BJ (cell line): ENCODE measurements around the gene APOL4. TPM values are rescaled to one million over a fixed set of nuclear protein-coding genes. Genes with fewer than 3 reads are reported as not detected.
"Not testable (repeated sequence)": the region's sequence is repeated elsewhere in the genome, so short reads cannot be mapped to it uniquely, and the experiment has no call there.

Experiments used
- CTCF ChIA-PET: fragments of 350-600 bp; formaldehyde crosslinking; extraction: SDS; loops from one replicate; lab custom pipeline; 2021; ENCODE audit warnings: antibody characterized with exemption, inconsistent platforms; lab: Yijun Ruan, JAX
- POLR2A ChIA-PET: fragments of 300-600 bp; sonication (Branson Sonifier 250); formaldehyde crosslinking; extraction: SDS; loops from one replicate; lab custom pipeline; 2021; ENCODE audit warnings: antibody characterized with exemption; lab: Charles Lee
- DNase-seq: peaks from one replicate; pipeline ENCODE4 v3.0.0-alpha.2; 2011; ENCODE audit warnings: low read depth
- H3K27me3 ChIP-seq: 2 replicates; pipeline ENCODE4 v1.6.0; 2011; ENCODE audit warnings: low read length; ENCODE audit not compliant: control insufficient read depth, insufficient read depth
- H3K36me3 ChIP-seq: 2 replicates; pipeline ENCODE4 v1.5.1; 2011; ENCODE audit warnings: low read length; ENCODE audit not compliant: control insufficient read depth, insufficient read depth
- H3K4me3 ChIP-seq: 2 replicates; pipeline ENCODE4 v1.5.1; 2011; ENCODE audit warnings: low read depth, mild to moderate bottlenecking, control low read depth, low read length
- polyA minus RNA-seq: library from RNA; depleted of rRNA, polyadenylated mRNA; stranded (reverse); fragments of >200 nt; gene quantifications from 2 replicates; pipeline ENCODE4 v1.2.3, GENCODE V29; 2011; rRNA and poly(A)+ RNA removed
- polyA plus RNA-seq: library from polyadenylated mRNA; depleted of rRNA; stranded (reverse); fragments of >200 nt; gene quantifications from 2 replicates; pipeline ENCODE4 v1.2.3, GENCODE V29; 2011; rRNA removed
- TF ChIP-seq, protein P1 (sequence below): IDR thresholded peaks from 2 replicates; pipeline ENCODE4 v1.5.1; 2011; ENCODE audit warnings: low read depth, mild to moderate bottlenecking, control low read depth, inconsistent platforms, low read length, moderate library complexity; ENCODE audit not compliant: insufficient read depth

Gene APOL4, protein sequence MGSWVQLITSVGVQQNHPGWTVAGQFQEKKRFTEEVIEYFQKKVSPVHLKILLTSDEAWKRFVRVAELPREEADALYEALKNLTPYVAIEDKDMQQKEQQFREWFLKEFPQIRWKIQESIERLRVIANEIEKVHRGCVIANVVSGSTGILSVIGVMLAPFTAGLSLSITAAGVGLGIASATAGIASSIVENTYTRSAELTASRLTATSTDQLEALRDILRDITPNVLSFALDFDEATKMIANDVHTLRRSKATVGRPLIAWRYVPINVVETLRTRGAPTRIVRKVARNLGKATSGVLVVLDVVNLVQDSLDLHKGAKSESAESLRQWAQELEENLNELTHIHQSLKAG
- 0.16 and 0.23 TPM in 2 replicates for polyA plus RNA-seq
- 0.05 TPM in 1 of 2 replicates, not detected in the other for polyA minus RNA-seq

GRCh38 chr22:36201630-36202319 is at the start of gene APOL4:
Gene APOL4, minus strand, starts transcription at chr22:36201809. Its CDS starts 75 bp downstream, at chr22:36201734.
- TF ChIP-seq, protein P1, sequence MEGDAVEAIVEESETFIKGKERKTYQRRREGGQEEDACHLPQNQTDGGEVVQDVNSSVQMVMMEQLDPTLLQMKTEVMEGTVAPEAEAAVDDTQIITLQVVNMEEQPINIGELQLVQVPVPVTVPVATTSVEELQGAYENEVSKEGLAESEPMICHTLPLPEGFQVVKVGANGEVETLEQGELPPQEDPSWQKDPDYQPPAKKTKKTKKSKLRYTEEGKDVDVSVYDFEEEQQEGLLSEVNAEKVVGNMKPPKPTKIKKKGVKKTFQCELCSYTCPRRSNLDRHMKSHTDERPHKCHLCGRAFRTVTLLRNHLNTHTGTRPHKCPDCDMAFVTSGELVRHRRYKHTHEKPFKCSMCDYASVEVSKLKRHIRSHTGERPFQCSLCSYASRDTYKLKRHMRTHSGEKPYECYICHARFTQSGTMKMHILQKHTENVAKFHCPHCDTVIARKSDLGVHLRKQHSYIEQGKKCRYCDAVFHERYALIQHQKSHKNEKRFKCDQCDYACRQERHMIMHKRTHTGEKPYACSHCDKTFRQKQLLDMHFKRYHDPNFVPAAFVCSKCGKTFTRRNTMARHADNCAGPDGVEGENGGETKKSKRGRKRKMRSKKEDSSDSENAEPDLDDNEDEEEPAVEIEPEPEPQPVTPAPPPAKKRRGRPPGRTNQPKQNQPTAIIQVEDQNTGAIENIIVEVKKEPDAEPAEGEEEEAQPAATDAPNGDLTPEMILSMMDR = no peak
- no peak for DNase-seq
- ChIA-PET POLR2A (interaction anchor here (0.6 kb wide), 1 partner anchor 75 kb away, joined by 5 read pairs; no protein-coding TSS in a partner anchor), CTCF (interaction anchor here (0.7 to 1.9 kb wide), 4 partner anchors 14 to 284 kb away, joined by 3 to 6 read pairs (median 4); partner anchors contain the start of gene APOL2)
- Histone ChIP-seq H3K4me3 (no peak within 1 kb of the TSS), H3K36me3 (no peaks in the 10 kb centered on the region), H3K27me3 (no peaks in the 10 kb centered on the region; the same call in none of the 2 replicates)

GRCh38 chr22:36250292-36250960 is 48.8 kb upstream of the APOL4 start:
- H3K36me3 ChIP-seq, POLR2A ChIA-PET: not testable (repeated sequence)
- CTCF ChIA-PET = interaction anchor here (2.0 kb wide), 1 partner anchor 8 kb away, joined by 4 read pairs; no protein-coding TSS in a partner anchor

GRCh38 chr22:36249160-36249559 is 47.6 kb upstream of the APOL4 start:
- Histone ChIP-seq H3K36me3 (no peaks in the 10 kb centered on the region), H3K27me3 (0 out of 2 replicates have a peak, but pooled peaks cover 1% of the 10 kb centered on the region), H3K4me3 (no peak overlapping the region)
- CTCF ChIA-PET = interaction anchor here (0.6 to 2.2 kb wide), 4 partner anchors 9 to 112 kb away, joined by 3 to 5 read pairs (median 4); no protein-coding TSS in a partner anchor
- TF ChIP-seq, protein P1 = no peak
- POLR2A ChIA-PET = no interaction called here
- DNase-seq = no peak

More at GRCh38 chr22:36250292-36250960, 48.8 kb upstream of the APOL4 start:
- not testable (repeated sequence) for H3K4me3 ChIP-seq, H3K27me3 ChIP-seq, DNase-seq

- no peak overlapping the region for H3K4me3 ChIP-seq
- no peaks in the 10 kb centered on the region for H3K36me3 ChIP-seq
- 0 out of 2 replicates have a peak, but pooled peaks cover 1% of the 10 kb centered on the region for H3K27me3 ChIP-seq
- TF ChIP-seq, protein P1 = no peak
- no peak for DNase-seq
- POLR2A ChIA-PET = no interaction called here
- CTCF ChIA-PET = interaction anchor here (2.2 kb wide), 1 partner anchor 30 kb away, joined by 5 read pairs; no protein-coding TSS in a partner anchor
Observed at GRCh38 chr22:36247955-36248354, 46.3 kb upstream of the APOL4 start.

DNA sequence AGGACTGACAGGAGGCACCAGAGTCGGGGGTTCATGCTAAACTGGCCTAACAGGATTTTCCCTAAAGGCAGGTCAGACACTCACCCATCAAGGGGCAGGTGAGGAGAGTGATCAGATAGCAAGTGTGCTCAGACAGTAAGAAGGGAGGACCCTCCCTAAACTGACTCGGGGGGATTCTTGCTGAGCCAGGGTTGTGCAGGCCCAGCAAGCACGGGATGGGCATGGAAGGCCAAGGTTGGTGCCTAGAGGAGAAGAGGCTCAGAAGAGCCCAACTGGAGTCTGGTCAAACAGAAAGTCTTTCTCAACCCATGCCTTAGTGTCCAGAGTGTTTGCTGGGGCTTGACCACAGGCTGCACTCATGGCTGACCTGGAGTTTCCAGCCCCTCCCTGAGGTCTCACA is 45.1 kb upstream of the APOL4 start:
- POLR2A ChIA-PET = no interaction called here
- no peak overlapping the region for H3K4me3 ChIP-seq
- CTCF ChIA-PET = no interaction called here
- H3K27me3 ChIP-seq = no peaks in the 10 kb centered on the region
- no peak for DNase-seq
- H3K36me3 ChIP-seq = no peaks in the 10 kb centered on the region
- TF ChIP-seq, protein P1 = no peak
